GM18505 (cell line): ENCODE measurements around the gene TSC22D1.
A peak's percentile ranks its signal among the peaks of the same experiment; 100 is the strongest.

Experiments
- ATAC-seq: cut with Tn5 transposase; IDR thresholded peaks from one replicate; pipeline ENCODE4 v1.9.1; 2021; ENCODE audit not compliant: unreplicated experiment
- POLR2A ChIP-seq: IDR thresholded peaks from 4 replicates; pipeline ENCODE4 v1.6.1; 2011; ENCODE audit warnings: borderline replicate concordance; ENCODE audit not compliant: insufficient read depth, insufficient read length; ENCODE audit errors: extremely low read depth

TSC22D1 gene

GRCh38 chr13:44447783-44448321, 128.3 kb downstream of the TSC22D1 start:
- ATAC-seq: no peak
- no peak for TF ChIP-seq POLR2A

GRCh38 chr13:44440046-44440608, 136.0 kb downstream of the TSC22D1 start:
- no peak for ATAC-seq
- TF ChIP-seq POLR2A: no peak

- no peak for ATAC-seq
- TF ChIP-seq POLR2A: no peak
Observed at GRCh38 chr13:44439452-44440024, 136.6 kb downstream of the TSC22D1 start.

GRCh38 chr13:44438234-44438579, 137.9 kb downstream of the TSC22D1 start:
- no peak for ATAC-seq
- TF ChIP-seq POLR2A: no peak

- TF ChIP-seq POLR2A: no peak
- ATAC-seq: no peak
Observed at GRCh38 chr13:44437356-44438233, 138.5 kb downstream of the TSC22D1 start.

- no peak for ATAC-seq
- peak; percentile 29 for TF ChIP-seq POLR2A
Observed at GRCh38 chr13:44436589-44437337, 139.4 kb downstream of the TSC22D1 start.

GRCh38 chr13:44435919-44436510, 140.1 kb downstream of the TSC22D1 start:
- ATAC-seq: no peak
- no peak for TF ChIP-seq POLR2A

GRCh38 chr13:44435142-44435918, 140.8 kb downstream of the TSC22D1 start:
- TF ChIP-seq POLR2A: no peak
- ATAC-seq: peak; percentile 74

GRCh38 chr13:44434766-44435141, 141.4 kb downstream of the TSC22D1 start:
- no peak for TF ChIP-seq POLR2A
- no peak for ATAC-seq

GRCh38 chr13:44433863-44434765, 142.0 kb downstream of the TSC22D1 start:
- no peak for TF ChIP-seq POLR2A
- no peak for ATAC-seq

GRCh38 chr13:44432650-44433049, 143.5 kb downstream of the TSC22D1 start:
- no peak for TF ChIP-seq POLR2A
- ATAC-seq: no peak
